GM18526 (cell line): ENCODE data around the gene PATJ.

Source experiments
- POLR2A ChIP-seq: IDR thresholded peaks from 3 replicates; pipeline ENCODE4 v1.6.1; 2011; ENCODE audit not compliant: insufficient read length; ENCODE audit errors: extremely low read depth

PATJ gene

GRCh38 chr1:61898658-61899057 is 156.4 kb downstream of the PATJ start:
- TF ChIP-seq POLR2A, result no peak

- TF ChIP-seq POLR2A, result no peak
Observed at GRCh38 chr1:61904354-61904753, 162.1 kb downstream of the PATJ start.

- TF ChIP-seq POLR2A, result no peak
Observed at GRCh38 chr1:61907102-61907501, 164.8 kb downstream of the PATJ start.

DNA sequence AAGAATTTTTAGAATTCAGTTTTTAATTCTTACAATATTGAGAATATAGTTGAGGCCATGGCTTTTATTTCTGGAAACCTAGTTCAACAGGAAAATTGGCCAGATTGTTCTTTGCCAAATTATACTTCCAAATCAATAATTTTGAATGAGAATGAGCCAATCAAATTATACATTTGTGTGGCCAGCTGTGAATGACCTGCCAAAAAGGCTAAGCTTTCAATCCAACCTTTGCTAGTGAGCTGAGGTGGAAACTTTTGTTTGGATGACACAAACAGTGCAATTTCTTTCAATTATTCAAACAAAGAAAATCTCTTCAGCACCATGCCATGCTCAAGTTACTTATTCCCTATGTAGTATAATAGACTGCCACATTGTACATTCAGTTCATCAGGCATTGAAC is 167.8 kb downstream of the PATJ start:
- TF ChIP-seq POLR2A, result no peak

- no peak for TF ChIP-seq POLR2A
Observed at GRCh38 chr1:61914823-61915482, 172.7 kb downstream of the PATJ start.

- TF ChIP-seq POLR2A, result no peak
Observed at GRCh38 chr1:61921435-61921834, 179.2 kb downstream of the PATJ start.

GRCh38 chr1:61922950-61923480 is 180.7 kb downstream of the PATJ start:
- no peak for TF ChIP-seq POLR2A

DNA sequence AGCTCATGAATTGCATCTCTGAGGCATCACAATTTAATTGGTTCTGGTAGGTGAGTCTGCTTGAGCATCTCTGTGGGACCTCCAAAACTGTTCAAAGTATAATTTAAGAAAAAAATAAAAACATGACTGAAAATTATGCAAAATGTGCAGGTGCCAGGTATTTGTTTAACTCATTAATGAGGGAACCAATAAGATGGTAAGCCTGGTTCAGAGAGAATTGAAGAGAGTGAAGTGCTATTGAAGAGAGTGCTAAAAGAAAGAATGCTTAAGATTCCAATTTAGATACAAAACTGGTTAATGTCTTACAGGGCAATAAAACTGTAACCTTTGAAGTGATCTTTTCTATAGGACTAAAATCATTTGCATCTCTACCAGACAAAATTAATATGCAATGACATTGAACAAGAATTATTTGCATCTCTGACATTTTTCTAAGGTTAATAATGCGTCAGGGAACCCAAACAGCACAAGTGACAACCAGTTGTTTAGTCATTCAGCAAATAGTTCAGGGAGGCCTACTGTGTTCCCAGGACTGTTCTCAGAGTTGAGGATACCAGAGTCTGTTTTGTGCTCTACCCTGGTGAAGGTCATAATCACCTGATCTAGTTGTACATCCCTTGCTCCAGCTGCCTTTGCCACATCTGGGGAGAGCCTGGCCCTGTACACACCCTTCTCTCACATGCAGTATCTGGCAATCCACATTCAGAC is 183.5 kb downstream of the PATJ start:
- TF ChIP-seq POLR2A, result no peak

- TF ChIP-seq POLR2A, result no peak
Observed at GRCh38 chr1:61926597-61926996, 184.3 kb downstream of the PATJ start.

DNA sequence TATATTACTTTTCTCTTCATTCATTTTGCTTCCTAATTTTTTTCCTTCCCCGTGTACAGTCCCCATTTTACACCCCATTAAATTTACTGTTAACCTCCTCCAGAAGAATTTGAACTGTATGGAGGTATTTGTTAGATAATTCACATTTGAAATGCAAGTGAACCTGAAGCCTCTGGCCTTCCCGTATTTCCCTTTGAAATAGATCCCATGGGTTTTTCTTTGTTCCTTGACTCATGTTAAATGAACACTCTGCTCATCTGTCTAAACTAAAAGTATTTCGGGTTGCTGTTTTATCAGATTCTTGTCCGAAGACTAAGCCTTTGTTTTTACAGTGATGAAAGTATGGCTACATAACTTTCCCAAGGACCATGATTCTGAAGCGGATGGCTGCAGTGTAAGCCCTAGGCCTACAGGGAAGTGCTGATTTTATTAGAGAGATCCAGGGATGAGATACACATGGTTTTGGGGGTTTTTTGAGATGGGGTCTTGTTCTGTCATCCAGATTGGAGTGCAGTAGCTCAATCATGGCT is 187.9 kb downstream of the PATJ start:
- no peak for TF ChIP-seq POLR2A

- TF ChIP-seq POLR2A, result no peak
Observed at GRCh38 chr1:61931587-61932279, 189.5 kb downstream of the PATJ start.

DNA sequence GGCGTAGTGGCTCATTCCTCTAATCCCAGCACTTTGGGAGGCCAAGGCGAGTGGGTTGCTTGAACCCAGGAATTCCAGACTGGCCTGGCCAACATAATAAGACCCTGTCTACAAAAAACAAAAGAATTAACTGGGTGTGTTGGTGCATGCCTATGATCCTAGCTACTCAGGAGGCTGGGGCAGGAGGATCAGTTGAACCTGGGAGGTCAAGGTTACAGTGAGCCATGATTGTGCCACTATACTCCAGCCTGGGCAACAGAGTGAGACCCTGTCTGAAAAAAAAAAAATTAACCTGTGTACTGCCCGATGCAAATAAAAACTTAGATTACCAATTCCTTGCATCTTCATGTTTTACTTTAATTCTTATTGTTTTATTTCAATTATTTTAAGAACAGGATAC is 193.2 kb downstream of the PATJ start:
- no peak for TF ChIP-seq POLR2A

DNA sequence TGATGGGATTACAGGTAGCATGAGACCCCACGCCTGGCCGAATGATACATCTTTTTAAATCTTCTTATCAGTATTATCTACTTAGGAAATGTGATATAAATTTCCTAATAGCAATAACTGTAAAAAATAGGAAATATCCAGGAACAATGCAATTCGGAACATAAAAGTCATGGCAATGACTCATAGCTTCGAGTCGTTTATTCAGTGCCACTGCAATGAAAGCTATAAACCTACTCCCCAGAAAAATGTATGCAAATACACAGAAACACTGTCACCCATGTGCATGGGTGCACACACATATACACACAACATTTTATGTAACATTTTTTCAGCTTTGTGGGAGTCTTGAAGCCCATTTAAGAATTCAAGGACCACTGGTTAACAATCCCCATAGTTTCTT is 194.6 kb downstream of the PATJ start:
- no peak for TF ChIP-seq POLR2A

- TF ChIP-seq POLR2A, result no peak
Observed at GRCh38 chr1:61941794-61942193, 199.5 kb downstream of the PATJ start.

DNA sequence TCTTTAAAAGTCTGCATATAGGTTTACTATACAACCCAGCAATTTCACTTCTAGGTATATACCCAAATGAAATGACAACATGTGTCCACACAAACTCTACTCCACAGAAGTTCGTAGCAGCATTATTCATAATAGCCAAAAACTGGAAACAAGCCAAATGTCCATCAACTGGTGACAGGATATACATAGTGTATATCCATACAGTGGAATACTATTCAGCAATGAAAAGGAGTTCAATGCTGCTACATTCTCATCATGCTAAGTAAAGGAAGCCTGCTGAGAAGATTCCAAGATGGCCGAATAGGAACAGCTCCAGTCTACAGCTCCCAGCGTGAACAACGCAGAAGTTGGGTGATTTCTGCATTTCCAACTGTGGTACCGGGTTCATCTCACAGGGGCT is 200.6 kb downstream of the PATJ start:
- TF ChIP-seq POLR2A, result no peak

- TF ChIP-seq POLR2A, result no peak
Observed at GRCh38 chr1:61950418-61950817, 208.1 kb downstream of the PATJ start.
